ENCODE measurements around the gene GABARAPL2. TPM values are rescaled to one million over a fixed set of nuclear protein-coding genes. Genes with fewer than 3 reads are reported as not detected.

GABARAPL2 gene
- total and polyA plus RNA-seq, 2 experiments from 2014 or later: 106 to 232 TPM

DNA sequence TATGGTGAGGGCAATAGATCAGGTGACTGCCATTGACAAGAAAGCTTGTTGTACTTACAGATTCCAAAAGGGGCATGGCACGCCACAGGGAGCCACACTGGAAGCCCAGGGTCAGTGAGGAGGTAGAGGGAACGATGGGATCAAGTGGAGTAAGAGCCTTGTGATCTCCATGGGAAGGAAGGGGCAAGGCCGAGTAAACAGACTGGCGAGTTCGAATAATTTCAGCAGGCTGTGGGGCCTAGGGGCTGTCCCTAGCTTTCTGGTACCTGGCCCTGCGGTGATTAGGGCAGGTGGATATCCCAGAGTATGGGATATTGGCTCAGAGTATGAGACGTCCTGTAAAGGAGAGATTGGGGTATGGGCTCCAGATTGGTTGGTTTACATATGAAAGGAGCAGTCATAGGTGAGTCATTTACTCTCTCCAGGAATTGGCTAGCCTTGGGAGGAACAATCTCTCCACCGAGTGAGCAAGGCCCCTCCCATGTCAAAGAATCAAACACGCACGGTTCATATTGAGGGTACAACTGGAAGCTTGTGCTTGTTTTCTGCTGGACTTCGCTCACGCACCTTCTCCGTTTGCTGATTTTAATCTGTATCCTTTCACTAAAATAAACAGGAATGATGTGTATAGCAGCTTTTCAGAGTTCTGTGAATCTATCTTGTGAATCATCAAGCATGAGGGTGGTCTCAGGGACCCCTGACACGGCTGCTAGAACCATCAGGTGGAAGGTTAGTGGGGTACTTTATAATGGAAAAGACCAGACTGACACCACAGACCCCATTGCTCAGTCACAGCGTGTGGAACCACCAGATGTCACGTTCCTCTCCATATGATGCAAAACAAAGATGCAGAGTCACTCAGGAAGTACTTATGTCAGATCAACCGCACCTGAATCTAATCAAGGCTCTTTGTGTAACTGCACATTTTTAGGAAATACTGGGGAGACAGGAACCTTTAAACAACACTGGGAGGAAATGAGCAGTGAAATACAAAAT, 27.9 kb downstream of the GABARAPL2 start:
- DNase-seq (ENCODE audit: low spot score): peak; percentile 29
- 71% methylated on average over 17 of the region's 17 CpGs for WGBS (ENCODE audit: low lambda C conversion rate, missing lambda C conversion rate)
- no peaks in the 10 kb centered on the region for H3K9me2 ChIP-seq (replicated peaks; ENCODE audit: insufficient read depth)
- H3K9me3 ChIP-seq (ENCODE audit: low read depth): no peaks in the 10 kb centered on the region
- H2AFZ ChIP-seq: no peak overlapping the region
- no peak overlapping the region for H3K4me3 ChIP-seq
- peaks cover 12% of the 10 kb centered on the region for H3K4me1 ChIP-seq (ENCODE audit: insufficient read depth)
- H4K20me1 ChIP-seq (ENCODE audit: insufficient read depth, poor library complexity, severe bottlenecking): no peaks in the 10 kb centered on the region
- no peaks in the 10 kb centered on the region for H3K36me3 ChIP-seq (replicated peaks; ENCODE audit: insufficient read depth, low read depth)
- TF ChIP-seq, protein P1, sequence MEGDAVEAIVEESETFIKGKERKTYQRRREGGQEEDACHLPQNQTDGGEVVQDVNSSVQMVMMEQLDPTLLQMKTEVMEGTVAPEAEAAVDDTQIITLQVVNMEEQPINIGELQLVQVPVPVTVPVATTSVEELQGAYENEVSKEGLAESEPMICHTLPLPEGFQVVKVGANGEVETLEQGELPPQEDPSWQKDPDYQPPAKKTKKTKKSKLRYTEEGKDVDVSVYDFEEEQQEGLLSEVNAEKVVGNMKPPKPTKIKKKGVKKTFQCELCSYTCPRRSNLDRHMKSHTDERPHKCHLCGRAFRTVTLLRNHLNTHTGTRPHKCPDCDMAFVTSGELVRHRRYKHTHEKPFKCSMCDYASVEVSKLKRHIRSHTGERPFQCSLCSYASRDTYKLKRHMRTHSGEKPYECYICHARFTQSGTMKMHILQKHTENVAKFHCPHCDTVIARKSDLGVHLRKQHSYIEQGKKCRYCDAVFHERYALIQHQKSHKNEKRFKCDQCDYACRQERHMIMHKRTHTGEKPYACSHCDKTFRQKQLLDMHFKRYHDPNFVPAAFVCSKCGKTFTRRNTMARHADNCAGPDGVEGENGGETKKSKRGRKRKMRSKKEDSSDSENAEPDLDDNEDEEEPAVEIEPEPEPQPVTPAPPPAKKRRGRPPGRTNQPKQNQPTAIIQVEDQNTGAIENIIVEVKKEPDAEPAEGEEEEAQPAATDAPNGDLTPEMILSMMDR (IDR thresholded peaks at IDR 0.05; ENCODE audit: poor library complexity): no peak
- TF ChIP-seq EZH2phosphoT487 (IDR thresholded peaks at IDR 0.05; ENCODE audit: low read depth, severe bottlenecking, unreplicated experiment) (no peak), EZH2 (IDR thresholded peaks at IDR 0.05; ENCODE audit: borderline replicate concordance) (no peak)
- H3K27me3 ChIP-seq: no peaks in the 10 kb centered on the region
- no peak overlapping the region for H3K27ac ChIP-seq
- H3K79me2 ChIP-seq: no peaks in the 10 kb centered on the region
- no peak overlapping the region for H3K4me2 ChIP-seq

DNA sequence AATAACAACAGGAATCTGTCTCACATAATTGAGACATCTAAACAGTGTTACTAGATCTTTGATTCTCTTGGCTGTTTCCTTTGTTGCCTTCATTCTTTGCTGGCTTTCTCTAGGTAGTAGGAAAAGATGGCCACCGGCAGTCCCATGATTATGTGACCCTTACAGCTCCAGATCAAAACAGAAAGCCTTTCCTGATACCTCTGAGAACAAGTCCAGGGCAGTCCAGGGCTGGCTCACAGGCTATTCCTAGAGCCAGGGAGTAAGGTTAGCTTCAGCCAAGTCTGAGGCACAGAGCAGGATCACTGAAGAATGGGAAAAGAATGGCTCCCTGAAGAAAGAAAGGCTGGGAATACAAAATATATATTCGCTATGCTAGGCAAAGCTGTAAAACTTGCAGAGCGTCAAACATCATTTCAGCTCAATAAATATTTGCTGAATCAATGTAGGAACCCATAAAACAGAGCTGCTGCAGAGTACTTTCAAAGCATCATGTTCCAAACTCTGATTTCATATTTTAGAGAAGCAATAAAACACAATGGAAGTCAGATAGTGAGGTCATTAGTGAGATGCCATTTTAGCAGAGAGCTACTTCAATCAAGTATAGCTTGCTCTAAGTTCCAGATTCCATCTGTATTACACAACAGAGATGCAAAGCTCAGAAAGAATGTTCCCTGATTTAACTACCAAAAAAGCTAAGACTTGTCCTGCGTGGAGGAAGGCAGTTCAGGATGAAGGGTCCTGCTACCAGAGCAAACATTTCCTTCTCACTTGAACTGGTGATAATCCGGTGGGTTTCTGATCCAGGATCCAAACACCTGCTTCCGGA, 33.5 kb downstream of the GABARAPL2 start:
- peak overlapping the region; percentile 85 for H3K27ac ChIP-seq
- H3K79me2 ChIP-seq: no peaks in the 10 kb centered on the region
- H3K9me2 ChIP-seq (replicated peaks; ENCODE audit: insufficient read depth): no peaks in the 10 kb centered on the region
- peak overlapping the region; percentile 41 for H3K4me2 ChIP-seq
- peak overlapping the region; percentile 13 for H2AFZ ChIP-seq
- no peak overlapping the region for H3K4me3 ChIP-seq
- no peaks in the 10 kb centered on the region for H3K4me1 ChIP-seq (ENCODE audit: insufficient read depth)
- H3K27me3 ChIP-seq: no peaks in the 10 kb centered on the region
- H3K9me3 ChIP-seq (ENCODE audit: low read depth): no peaks in the 10 kb centered on the region
- DNase-seq (ENCODE audit: low spot score): no peak
- no peaks in the 10 kb centered on the region for H4K20me1 ChIP-seq (ENCODE audit: insufficient read depth, poor library complexity, severe bottlenecking)
- WGBS (ENCODE audit: low lambda C conversion rate, missing lambda C conversion rate): 81% methylated on average over 6 of the region's 6 CpGs
- TF ChIP-seq EZH2phosphoT487 (IDR thresholded peaks at IDR 0.05; ENCODE audit: low read depth, severe bottlenecking, unreplicated experiment) (no peak), EZH2 (IDR thresholded peaks at IDR 0.05; ENCODE audit: borderline replicate concordance) (no peak)
- TF ChIP-seq, protein P1 (IDR thresholded peaks at IDR 0.05; ENCODE audit: poor library complexity): no peak
- no peaks in the 10 kb centered on the region for H3K36me3 ChIP-seq (replicated peaks; ENCODE audit: insufficient read depth, low read depth)

DNA sequence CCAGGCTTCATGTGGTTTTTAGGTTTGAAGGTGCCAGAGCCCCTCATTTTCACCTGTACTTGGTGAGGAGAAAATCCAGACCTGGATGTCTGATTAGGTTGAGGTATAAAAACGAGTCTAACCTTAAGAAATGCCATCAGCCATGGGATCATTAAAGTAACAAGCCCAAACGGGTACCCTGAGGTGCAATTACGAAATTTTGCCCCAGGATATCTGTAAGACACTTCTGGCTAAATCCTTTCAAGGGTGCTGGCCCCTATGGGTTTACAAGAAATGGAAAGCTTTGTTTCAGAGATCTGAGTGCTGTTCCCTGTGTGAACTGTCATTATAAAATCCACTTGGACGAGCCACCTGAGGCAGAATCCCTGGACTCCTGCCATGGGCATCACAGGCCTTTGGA, 37.1 kb downstream of the GABARAPL2 start:
- Histone ChIP-seq H3K27me3 (no peaks in the 10 kb centered on the region), H3K4me2 (no peak overlapping the region), H3K9me2 (replicated peaks; ENCODE audit: insufficient read depth) (no peaks in the 10 kb centered on the region), H2AFZ (no peak overlapping the region), H3K27ac (no peak overlapping the region), H3K9me3 (ENCODE audit: low read depth) (no peaks in the 10 kb centered on the region), H3K4me3 (no peak overlapping the region), H3K79me2 (no peaks in the 10 kb centered on the region), H4K20me1 (ENCODE audit: insufficient read depth, poor library complexity, severe bottlenecking) (no peaks in the 10 kb centered on the region), H3K36me3 (replicated peaks; ENCODE audit: insufficient read depth, low read depth) (no peaks in the 10 kb centered on the region), H3K4me1 (ENCODE audit: insufficient read depth) (no peaks in the 10 kb centered on the region)
- TF ChIP-seq, protein P1 (IDR thresholded peaks at IDR 0.05; ENCODE audit: poor library complexity): no peak
- TF ChIP-seq EZH2phosphoT487 (IDR thresholded peaks at IDR 0.05; ENCODE audit: low read depth, severe bottlenecking, unreplicated experiment): no peak
- no peak for TF ChIP-seq EZH2 (IDR thresholded peaks at IDR 0.05; ENCODE audit: borderline replicate concordance)
- WGBS (ENCODE audit: low lambda C conversion rate, missing lambda C conversion rate): 95% methylated on average over 4 of the region's 4 CpGs
- DNase-seq (ENCODE audit: low spot score): no peak
